HepG2 (cell line): ENCODE results near the gene CD151. TPM values are rescaled to one million over a fixed set of nuclear protein-coding genes. Genes with fewer than 3 reads are reported as not detected.
A peak's percentile ranks its signal among the peaks of the same experiment; 100 is the strongest.

Experiments used
- ATAC-seq: fragments of 200-7000 bp; cut with Tn5 transposase; 3 replicates; pipeline ENCODE4 v1.9.1; 2020; ENCODE audit warnings: mild to moderate bottlenecking, moderate library complexity
- BruUV-seq: library from RNA; stranded (reverse); fragments of 400-500 nt; replicated peaks from 2 replicates; lab custom pipeline; 2021; lab: Mats Ljungman, UMichigan
- CTCF ChIA-PET: fragments of 300-600 bp; formaldehyde crosslinking; extraction: SDS; loops from one replicate; lab custom pipeline; 2021; ENCODE audit warnings: low total read pairs, inconsistent platforms, low intra/inter-chr PET ratio; lab: Yijun Ruan, JAX
- POLR2A ChIA-PET: fragments of 350-600 bp; sonication (Branson Sonifier 250); formaldehyde crosslinking; loops from one replicate; lab custom pipeline; 2020; ENCODE audit warnings: antibody characterized with exemption, inconsistent platforms; lab: Yijun Ruan, JAX
- DNase-seq: peaks from one replicate; pipeline ENCODE4 v3.0.0-alpha.2; 2015; ENCODE audit warnings: low spot score
- FAIRE-seq: peaks from 3 replicates; lab custom pipeline; 2011; peaks lifted over from hg19 to GRCh38; lab: Jason Lieb, UNC
- H2AFZ ChIP-seq: one replicate; pipeline ENCODE4 v1.6.1; 2011; ENCODE audit warnings: low read length, inconsistent platforms
- H3K27ac ChIP-seq: fragments of 300-600 bp; 3 replicates; pipeline ENCODE4 v1.8.0; 2011; ENCODE audit warnings: mixed run types, mild to moderate bottlenecking, mixed read lengths, low read length, inconsistent platforms; ENCODE audit not compliant: insufficient read depth; ENCODE audit errors: extremely low read length
- H3K27me3 ChIP-seq, 2 experiments: fragments of 200-600 bp in 1 of 2; 2 replicates in 1 of 2; 3 replicates in 1 of 2; pipeline versions ENCODE4 v1.6.0 to v1.8.0; 2011; ENCODE audit warnings: low read length in 2 of 2, mild to moderate bottlenecking in 2 of 2, moderate library complexity in 2 of 2, inconsistent platforms in 1 of 2; ENCODE audit not compliant: insufficient read depth in 2 of 2, control insufficient read depth in 1 of 2
- H3K36me3 ChIP-seq, 2 experiments: fragments of 200-600 bp in 1 of 2; replicated peaks in 1 of 2; 2 replicates in 1 of 2; 3 replicates in 1 of 2; pipeline versions ENCODE4 v1.5.1 to v1.8.0; 2011; ENCODE audit warnings: low read length in 2 of 2, inconsistent platforms in 1 of 2; ENCODE audit not compliant: insufficient read depth in 2 of 2, control insufficient read depth in 1 of 2
- H3K4me1 ChIP-seq: 2 replicates; pipeline ENCODE4 v1.5.1; 2012; ENCODE audit warnings: low read length, inconsistent platforms; ENCODE audit not compliant: insufficient read depth
- H3K4me2 ChIP-seq: 2 replicates; pipeline ENCODE4 v1.6.0; 2011; ENCODE audit warnings: low read depth, low read length, inconsistent platforms
- H3K4me3 ChIP-seq, 3 experiments: fragments of 200-600 bp in 1 of 3; sonication (generic), shearing (Covaris generic) in 1 of 3; replicated peaks in 1 of 3; 2 replicates each; pipeline ENCODE4 v1.5.1; 2011 to 2016; ENCODE audit warnings: low read length in 3 of 3, inconsistent platforms in 2 of 3, low read depth in 2 of 3, mild to moderate bottlenecking in 2 of 3, control low read depth in 1 of 3, mixed read lengths in 1 of 3; ENCODE audit not compliant: insufficient read depth in 1 of 3
- H3K79me2 ChIP-seq: one replicate; pipeline ENCODE4 v1.6.1; 2011; ENCODE audit warnings: low read length, inconsistent platforms; ENCODE audit not compliant: insufficient read depth
- H3K9ac ChIP-seq: 2 replicates; pipeline ENCODE4 v1.6.0; 2011; ENCODE audit warnings: mild to moderate bottlenecking, low read depth, low read length, inconsistent platforms; ENCODE audit not compliant: insufficient read depth
- H3K9me3 ChIP-seq: 2 replicates; pipeline ENCODE4 v1.5.1; 2012; ENCODE audit warnings: mild to moderate bottlenecking, low read length
- H4K20me1 ChIP-seq: 2 replicates; pipeline ENCODE4 v1.6.0; 2011; ENCODE audit warnings: inconsistent platforms, mild to moderate bottlenecking, low read length, moderate library complexity; ENCODE audit not compliant: insufficient read depth
- ATF1 ChIP-seq: IDR thresholded peaks from 2 replicates; pipeline ENCODE4 v1.6.1; 2016; ENCODE audit warnings: mild to moderate bottlenecking, control low read depth
- DNMT1 ChIP-seq: sonication (generic); formaldehyde crosslinking; IDR thresholded peaks from 2 replicates; pipeline ENCODE4 v1.5.1; 2020; ENCODE audit warnings: mild to moderate bottlenecking, missing genetic modification reagents
- GATAD1 ChIP-seq: IDR thresholded peaks from 2 replicates; pipeline ENCODE4 v1.6.1; 2016; ENCODE audit warnings: missing genetic modification reagents, missing compliant biosample characterization
- ISX ChIP-seq: sonication (generic); formaldehyde crosslinking; conservative IDR thresholded peaks from 2 replicates; pipeline ENCODE4 v1.5.0; 2020; ENCODE audit warnings: missing genetic modification reagents
- KLF16 ChIP-seq, 2 experiments: sonication (generic) in 1 of 2; formaldehyde crosslinking in 1 of 2; IDR thresholded peaks; 2 replicates each; pipeline versions ENCODE4 v1.6.1 to v1.8.0; 2016 to 2023; ENCODE audit warnings: missing genetic modification reagents in 2 of 2, missing compliant biosample characterization in 1 of 2
- NR2C2 ChIP-seq: sonication (generic); formaldehyde crosslinking; IDR thresholded peaks from 2 replicates; pipeline ENCODE4 v1.4.0; 2020; ENCODE audit warnings: missing genetic modification reagents, mild to moderate bottlenecking, moderate library complexity, borderline replicate concordance
- PITX1 ChIP-seq: sonication (generic); formaldehyde crosslinking; IDR thresholded peaks from 2 replicates; pipeline ENCODE4 v1.5.1; 2020; ENCODE audit warnings: mild to moderate bottlenecking, missing genetic modification reagents
- TEAD3 ChIP-seq: optimal IDR thresholded peaks from 2 replicates; pipeline ENCODE3; 2016; ENCODE audit warnings: borderline replicate concordance
- ZC3H4 ChIP-seq: sonication (generic); formaldehyde crosslinking; IDR thresholded peaks from 2 replicates; pipeline ENCODE4 v1.4.0; 2020; ENCODE audit warnings: missing genetic modification reagents, borderline replicate concordance
- ZNF253 ChIP-seq: sonication (generic); formaldehyde crosslinking; IDR thresholded peaks from 2 replicates; pipeline ENCODE4 v1.8.0; 2022; ENCODE audit warnings: mild to moderate bottlenecking, missing genetic modification reagents, borderline replicate concordance
- ZNF326 ChIP-seq: sonication (generic); formaldehyde crosslinking; IDR thresholded peaks from 2 replicates; pipeline ENCODE4 v1.4.0; 2020; ENCODE audit warnings: missing genetic modification reagents, borderline replicate concordance
- ZNF543 ChIP-seq: sonication (generic); formaldehyde crosslinking; IDR thresholded peaks from 2 replicates; pipeline ENCODE4 v1.4.0; 2020; ENCODE audit warnings: mild to moderate bottlenecking, missing genetic modification reagents
- WGBS: methylation state at CpG from one replicate; pipeline ENCODE4 v1.1.6; 2017; ENCODE audit warnings: low lambda C conversion rate; 5-methylcytosine and 5-hydroxymethylcytosine counted together
- in situ Hi-C: cut with HindIII; loops from 2 replicates; pipeline ENCODE4 v1.10.0; 2017; ENCODE audit warnings: low pct_unique_long_range_greater_than_20kb; ENCODE audit not compliant: extremely low pct_ligation_motif_present
- intact Hi-C: fragments of 100-400 bp; cut with micrococcal nuclease; formaldehyde crosslinking; loops from one replicate; pipeline ENCODE4 v1.10.0; 2022; ENCODE audit not compliant: unreplicated experiment
- polyA plus RNA-seq, 8 experiments: library from polyadenylated mRNA; depleted of rRNA in 3 of 8; stranded (reverse) in 7 of 8; unstranded in 1 of 8; fragments of >200 nt; fragmentation: Illumina TruSeq in 4 of 8; extraction: Trizol in 4 of 8; gene quantifications; 2 replicates each; pipeline versions ENCODE4 v1.2.1 to v1.2.3, GENCODE V29; 2011 to 2016; ENCODE audit warnings: low read depth in 4 of 8, missing spikeins in 1 of 8, mixed read lengths in 1 of 8; ENCODE audit not compliant: insufficient read depth in 1 of 8
- total RNA-seq, 5 experiments: library from RNA; depleted of rRNA; stranded (reverse); fragments of >200 nt; fragmentation: Illumina TruSeq; extraction: Trizol; gene quantifications; 2 replicates each; pipeline ENCODE4 v1.2.3, GENCODE V29; 2016; ENCODE audit warnings: low read depth in 1 of 5
- TF ChIP-seq, protein P1 (sequence below): sonication (generic); formaldehyde crosslinking; IDR thresholded peaks from 2 replicates; pipeline ENCODE4 v1.4.0; 2020; ENCODE audit warnings: missing genetic modification reagents
- TF ChIP-seq, protein P2 (sequence below): sonication (generic); formaldehyde crosslinking; conservative IDR thresholded peaks from 2 replicates; pipeline ENCODE4 v1.8.0; 2022; ENCODE audit warnings: missing genetic modification reagents
- TF ChIP-seq, protein P3 (sequence below): sonication (generic); formaldehyde crosslinking; IDR thresholded peaks from 2 replicates; pipeline ENCODE4 v1.8.0; 2023; ENCODE audit warnings: mild to moderate bottlenecking, missing genetic modification reagents
- TF ChIP-seq, protein P4 (sequence below): sonication (generic); formaldehyde crosslinking; IDR thresholded peaks from 2 replicates; pipeline ENCODE4 v1.4.0; 2020; ENCODE audit warnings: missing genetic modification reagents, borderline replicate concordance

The CD151 gene
- total and polyA plus RNA-seq, 2 of the 13 experiments (the other 11 are each of a cell fraction or from before 2014, with no cell fraction given) = 125 to 197 TPM

DNA sequence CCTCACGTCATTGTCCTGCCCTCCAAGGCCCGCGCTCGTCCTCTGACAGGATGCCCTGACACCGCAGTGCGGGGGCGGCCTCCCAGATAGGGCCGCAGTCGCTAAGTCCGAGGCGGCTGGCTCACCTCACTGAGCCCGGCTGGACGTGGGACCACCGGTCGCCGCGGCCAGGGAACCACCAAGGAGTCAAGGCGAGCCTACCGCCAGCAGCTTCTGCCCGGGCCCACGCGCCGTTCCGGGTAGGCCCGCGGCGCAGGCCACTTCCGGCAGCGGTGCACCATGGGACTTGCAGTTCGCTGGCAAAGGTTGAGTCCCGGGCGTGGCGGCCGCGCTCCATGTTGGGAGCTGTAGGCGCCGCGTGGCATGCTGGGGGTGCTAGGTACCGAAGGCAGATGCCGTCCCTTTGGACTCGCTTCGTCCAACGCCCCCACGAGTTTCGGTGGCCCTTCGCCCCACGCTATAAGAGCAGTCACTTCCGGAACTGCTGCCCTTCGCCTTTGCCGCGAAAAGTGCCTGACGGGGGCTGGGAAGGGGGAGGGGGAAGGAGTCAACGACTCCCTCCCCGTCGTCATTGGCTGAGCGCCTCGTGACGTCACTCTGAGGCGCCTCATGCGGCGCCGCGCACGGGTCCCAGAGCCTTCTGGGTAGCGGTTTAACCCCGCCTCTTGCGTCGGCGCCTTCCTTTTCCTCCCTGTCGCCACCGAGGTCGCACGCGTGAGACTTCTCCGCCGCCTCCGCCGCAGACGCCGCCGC is 23.3 kb upstream of the CD151 start, which contains the start of gene RPLP2:
RPLP2 (plus strand) TSS at position 681 of the 753 bp plus-strand sequence. CDS start 268 bp downstream, outside the sequence.
- Histone ChIP-seq H3K27ac (peak within 1 kb of the TSS; percentile 95), H3K4me3 (peak within 1 kb of the TSS; percentile 97 to 100 (median 99)), H4K20me1 (peaks cover 24% of the 10 kb centered on the region), H3K4me2 (peak within 1 kb of the TSS; percentile 97), H2AFZ (no peak within 1 kb of the TSS), H3K79me2 (peaks cover 36% of the 10 kb centered on the region), H3K27me3 (no peaks in the 10 kb centered on the region; a peak in 1 of 5 replicates), H3K9ac (peak within 1 kb of the TSS; percentile 98), H3K9me3 (no peaks in the 10 kb centered on the region), H3K4me1 (peaks cover 52% of the 10 kb centered on the region), H3K36me3 (peaks cover 19 to 27% of the 10 kb centered on the region in 2 experiments)
- ATAC-seq = peak; percentile 82
- ChIA-PET POLR2A (interaction anchor here (0.6 to 2.7 kb wide), 20 partner anchors 10 to 364 kb away, joined by 3 to 127 read pairs (median 5); partner anchors contain the start of genes CEND1, CRACR2B, EPS8L2 and GATD1), CTCF (no interaction called here)
- peak; percentile 93 for DNase-seq
- 0% methylated on average over 2 of the region's 81 CpGs for WGBS
- peak; percentile 60 for FAIRE-seq
- intact Hi-C loops = loop anchor here (5.0 kb wide), 1 partner anchor 33 kb away; the partner anchor contains the start of genes POLR2L and TSPAN4
- BruUV-seq = no TSS peak
- in situ Hi-C loops = no loop called here
- TF ChIP-seq ZNF326 (CRISPR knock-in tag) (no peak), ZNF253 (peak; percentile 44; the same call in 1 of the 2 replicates), GATAD1 (CRISPR knock-in tag) (peak; percentile 94), ISX (no peak), ZC3H4 (no peak), TEAD3 (peak; percentile 34), ZNF543 (CRISPR knock-in tag) (peak; percentile 91; the same call in 1 of the 2 replicates), DNMT1 (CRISPR knock-in tag) (0 out of 2 replicates have a peak, but pooled peaks have one; percentile 29), KLF16 (CRISPR knock-in tag; IDR thresholded peaks at IDR 0.05) (peak in 1 of 2 experiments; percentile 91; a peak in 2 of 4 replicates), PITX1 (CRISPR knock-in tag) (peak; percentile 33; the same call in 1 of the 2 replicates), ATF1 (CRISPR knock-in tag) (peak; percentile 98), NR2C2 (CRISPR knock-in tag) (peak; percentile 97)
- TF ChIP-seq, protein P1, sequence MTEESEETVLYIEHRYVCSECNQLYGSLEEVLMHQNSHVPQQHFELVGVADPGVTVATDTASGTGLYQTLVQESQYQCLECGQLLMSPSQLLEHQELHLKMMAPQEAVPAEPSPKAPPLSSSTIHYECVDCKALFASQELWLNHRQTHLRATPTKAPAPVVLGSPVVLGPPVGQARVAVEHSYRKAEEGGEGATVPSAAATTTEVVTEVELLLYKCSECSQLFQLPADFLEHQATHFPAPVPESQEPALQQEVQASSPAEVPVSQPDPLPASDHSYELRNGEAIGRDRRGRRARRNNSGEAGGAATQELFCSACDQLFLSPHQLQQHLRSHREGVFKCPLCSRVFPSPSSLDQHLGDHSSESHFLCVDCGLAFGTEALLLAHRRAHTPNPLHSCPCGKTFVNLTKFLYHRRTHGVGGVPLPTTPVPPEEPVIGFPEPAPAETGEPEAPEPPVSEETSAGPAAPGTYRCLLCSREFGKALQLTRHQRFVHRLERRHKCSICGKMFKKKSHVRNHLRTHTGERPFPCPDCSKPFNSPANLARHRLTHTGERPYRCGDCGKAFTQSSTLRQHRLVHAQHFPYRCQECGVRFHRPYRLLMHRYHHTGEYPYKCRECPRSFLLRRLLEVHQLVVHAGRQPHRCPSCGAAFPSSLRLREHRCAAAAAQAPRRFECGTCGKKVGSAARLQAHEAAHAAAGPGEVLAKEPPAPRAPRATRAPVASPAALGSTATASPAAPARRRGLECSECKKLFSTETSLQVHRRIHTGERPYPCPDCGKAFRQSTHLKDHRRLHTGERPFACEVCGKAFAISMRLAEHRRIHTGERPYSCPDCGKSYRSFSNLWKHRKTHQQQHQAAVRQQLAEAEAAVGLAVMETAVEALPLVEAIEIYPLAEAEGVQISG (CRISPR knock-in tag) = peak; percentile 93
- TF ChIP-seq, protein P2, sequence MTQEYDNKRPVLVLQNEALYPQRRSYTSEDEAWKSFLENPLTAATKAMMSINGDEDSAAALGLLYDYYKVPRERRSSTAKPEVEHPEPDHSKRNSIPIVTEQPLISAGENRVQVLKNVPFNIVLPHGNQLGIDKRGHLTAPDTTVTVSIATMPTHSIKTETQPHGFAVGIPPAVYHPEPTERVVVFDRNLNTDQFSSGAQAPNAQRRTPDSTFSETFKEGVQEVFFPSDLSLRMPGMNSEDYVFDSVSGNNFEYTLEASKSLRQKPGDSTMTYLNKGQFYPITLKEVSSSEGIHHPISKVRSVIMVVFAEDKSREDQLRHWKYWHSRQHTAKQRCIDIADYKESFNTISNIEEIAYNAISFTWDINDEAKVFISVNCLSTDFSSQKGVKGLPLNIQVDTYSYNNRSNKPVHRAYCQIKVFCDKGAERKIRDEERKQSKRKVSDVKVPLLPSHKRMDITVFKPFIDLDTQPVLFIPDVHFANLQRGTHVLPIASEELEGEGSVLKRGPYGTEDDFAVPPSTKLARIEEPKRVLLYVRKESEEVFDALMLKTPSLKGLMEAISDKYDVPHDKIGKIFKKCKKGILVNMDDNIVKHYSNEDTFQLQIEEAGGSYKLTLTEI (CRISPR knock-in tag) = no peak
- TF ChIP-seq, protein P3, sequence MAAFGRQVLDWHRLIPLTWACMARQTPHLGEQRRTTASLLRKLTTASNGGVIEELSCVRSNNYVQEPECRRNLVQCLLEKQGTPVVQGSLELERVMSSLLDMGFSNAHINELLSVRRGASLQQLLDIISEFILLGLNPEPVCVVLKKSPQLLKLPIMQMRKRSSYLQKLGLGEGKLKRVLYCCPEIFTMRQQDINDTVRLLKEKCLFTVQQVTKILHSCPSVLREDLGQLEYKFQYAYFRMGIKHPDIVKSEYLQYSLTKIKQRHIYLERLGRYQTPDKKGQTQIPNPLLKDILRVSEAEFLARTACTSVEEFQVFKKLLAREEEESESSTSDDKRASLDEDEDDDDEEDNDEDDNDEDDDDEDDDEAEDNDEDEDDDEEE (CRISPR knock-in tag) = peak; percentile 92; the same call in 1 of the 2 replicates
- TF ChIP-seq, protein P4, sequence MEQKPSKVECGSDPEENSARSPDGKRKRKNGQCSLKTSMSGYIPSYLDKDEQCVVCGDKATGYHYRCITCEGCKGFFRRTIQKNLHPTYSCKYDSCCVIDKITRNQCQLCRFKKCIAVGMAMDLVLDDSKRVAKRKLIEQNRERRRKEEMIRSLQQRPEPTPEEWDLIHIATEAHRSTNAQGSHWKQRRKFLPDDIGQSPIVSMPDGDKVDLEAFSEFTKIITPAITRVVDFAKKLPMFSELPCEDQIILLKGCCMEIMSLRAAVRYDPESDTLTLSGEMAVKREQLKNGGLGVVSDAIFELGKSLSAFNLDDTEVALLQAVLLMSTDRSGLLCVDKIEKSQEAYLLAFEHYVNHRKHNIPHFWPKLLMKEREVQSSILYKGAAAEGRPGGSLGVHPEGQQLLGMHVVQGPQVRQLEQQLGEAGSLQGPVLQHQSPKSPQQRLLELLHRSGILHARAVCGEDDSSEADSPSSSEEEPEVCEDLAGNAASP (CRISPR knock-in tag) = peak; percentile 49; the same call in 1 of the 2 replicates
